Ishikawa (cell line): ENCODE data around the gene POLR3E.

Experiments used
- CEBPB ChIP-seq: IDR thresholded peaks from 2 replicates; pipeline ENCODE4 v1.6.1; 2012
- CREB1 ChIP-seq: IDR thresholded peaks from 2 replicates; pipeline ENCODE4 v1.6.1; 2012; ENCODE audit warnings: low read depth
- EGR1 ChIP-seq: IDR thresholded peaks from 2 replicates; pipeline ENCODE4 v1.6.1; 2012
- NFIC ChIP-seq: IDR thresholded peaks from 2 replicates; pipeline ENCODE4 v1.6.1; 2012
- RAD21 ChIP-seq: IDR thresholded peaks from 2 replicates; pipeline ENCODE4 v1.6.1; 2012; ENCODE audit warnings: low read depth
- TAF1 ChIP-seq: IDR thresholded peaks from 2 replicates; pipeline ENCODE4 v1.6.1; 2012; ENCODE audit warnings: low read depth, mild to moderate bottlenecking
- TCF12 ChIP-seq: IDR thresholded peaks from 2 replicates; pipeline ENCODE4 v1.6.1; 2012; ENCODE audit warnings: low read depth
- TEAD4 ChIP-seq: IDR thresholded peaks from 2 replicates; pipeline ENCODE4 v1.6.1; 2012
- YY1 ChIP-seq: IDR thresholded peaks from 2 replicates; pipeline ENCODE4 v1.6.1; 2012; ENCODE audit warnings: low read depth
- TF ChIP-seq, protein P1 (sequence below): IDR thresholded peaks from 2 replicates; pipeline ENCODE4 v1.6.1; 2012
- TF ChIP-seq, protein P2 (sequence below): IDR thresholded peaks from 2 replicates; pipeline ENCODE4 v1.6.1; 2012; ENCODE audit warnings: low read depth, mild to moderate bottlenecking
- TF ChIP-seq, protein P3 (sequence below): IDR thresholded peaks from 2 replicates; pipeline ENCODE4 v1.6.1; 2012

DNA sequence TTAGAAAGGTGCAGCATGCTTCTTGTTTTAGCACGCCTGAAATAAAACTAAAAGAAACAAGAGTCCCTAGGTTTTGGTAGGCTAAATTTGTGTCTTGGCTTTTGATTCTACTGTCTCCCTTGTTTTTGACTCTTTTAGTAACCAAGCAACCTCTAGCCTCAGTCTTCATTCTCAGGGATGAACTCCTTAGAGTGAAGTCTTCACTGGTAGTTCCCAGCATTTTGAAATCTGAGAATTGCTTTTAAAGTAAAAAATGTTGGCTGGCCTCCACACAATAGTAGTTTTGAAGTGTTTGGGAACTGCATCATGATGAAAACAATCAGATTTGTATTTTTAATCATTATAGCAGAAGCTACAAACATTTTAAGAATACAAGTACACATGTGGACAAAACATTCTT, 83.3 kb downstream of the POLR3E start:
- TF ChIP-seq TCF12 (no peak), YY1 (no peak), CREB1 (no peak), TEAD4 (no peak), NFIC (no peak), CEBPB (no peak), RAD21 (no peak), EGR1 (no peak), TAF1 (no peak)
- TF ChIP-seq, protein P1, sequence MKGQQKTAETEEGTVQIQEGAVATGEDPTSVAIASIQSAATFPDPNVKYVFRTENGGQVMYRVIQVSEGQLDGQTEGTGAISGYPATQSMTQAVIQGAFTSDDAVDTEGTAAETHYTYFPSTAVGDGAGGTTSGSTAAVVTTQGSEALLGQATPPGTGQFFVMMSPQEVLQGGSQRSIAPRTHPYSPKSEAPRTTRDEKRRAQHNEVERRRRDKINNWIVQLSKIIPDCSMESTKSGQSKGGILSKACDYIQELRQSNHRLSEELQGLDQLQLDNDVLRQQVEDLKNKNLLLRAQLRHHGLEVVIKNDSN, result no peak
- TF ChIP-seq, protein P2, sequence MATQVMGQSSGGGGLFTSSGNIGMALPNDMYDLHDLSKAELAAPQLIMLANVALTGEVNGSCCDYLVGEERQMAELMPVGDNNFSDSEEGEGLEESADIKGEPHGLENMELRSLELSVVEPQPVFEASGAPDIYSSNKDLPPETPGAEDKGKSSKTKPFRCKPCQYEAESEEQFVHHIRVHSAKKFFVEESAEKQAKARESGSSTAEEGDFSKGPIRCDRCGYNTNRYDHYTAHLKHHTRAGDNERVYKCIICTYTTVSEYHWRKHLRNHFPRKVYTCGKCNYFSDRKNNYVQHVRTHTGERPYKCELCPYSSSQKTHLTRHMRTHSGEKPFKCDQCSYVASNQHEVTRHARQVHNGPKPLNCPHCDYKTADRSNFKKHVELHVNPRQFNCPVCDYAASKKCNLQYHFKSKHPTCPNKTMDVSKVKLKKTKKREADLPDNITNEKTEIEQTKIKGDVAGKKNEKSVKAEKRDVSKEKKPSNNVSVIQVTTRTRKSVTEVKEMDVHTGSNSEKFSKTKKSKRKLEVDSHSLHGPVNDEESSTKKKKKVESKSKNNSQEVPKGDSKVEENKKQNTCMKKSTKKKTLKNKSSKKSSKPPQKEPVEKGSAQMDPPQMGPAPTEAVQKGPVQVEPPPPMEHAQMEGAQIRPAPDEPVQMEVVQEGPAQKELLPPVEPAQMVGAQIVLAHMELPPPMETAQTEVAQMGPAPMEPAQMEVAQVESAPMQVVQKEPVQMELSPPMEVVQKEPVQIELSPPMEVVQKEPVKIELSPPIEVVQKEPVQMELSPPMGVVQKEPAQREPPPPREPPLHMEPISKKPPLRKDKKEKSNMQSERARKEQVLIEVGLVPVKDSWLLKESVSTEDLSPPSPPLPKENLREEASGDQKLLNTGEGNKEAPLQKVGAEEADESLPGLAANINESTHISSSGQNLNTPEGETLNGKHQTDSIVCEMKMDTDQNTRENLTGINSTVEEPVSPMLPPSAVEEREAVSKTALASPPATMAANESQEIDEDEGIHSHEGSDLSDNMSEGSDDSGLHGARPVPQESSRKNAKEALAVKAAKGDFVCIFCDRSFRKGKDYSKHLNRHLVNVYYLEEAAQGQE, result no peak
- TF ChIP-seq, protein P3, sequence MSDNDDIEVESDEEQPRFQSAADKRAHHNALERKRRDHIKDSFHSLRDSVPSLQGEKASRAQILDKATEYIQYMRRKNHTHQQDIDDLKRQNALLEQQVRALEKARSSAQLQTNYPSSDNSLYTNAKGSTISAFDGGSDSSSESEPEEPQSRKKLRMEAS, result no peak
